NCI-H2081 (cell line): ENCODE data around the gene CAMTA1.

Experiments used
- DNase-seq, 2 experiments: peaks; one replicate each; lab custom pipeline; 2025; lab: John Stamatoyannopoulos, UW

The CAMTA1 gene

DNA sequence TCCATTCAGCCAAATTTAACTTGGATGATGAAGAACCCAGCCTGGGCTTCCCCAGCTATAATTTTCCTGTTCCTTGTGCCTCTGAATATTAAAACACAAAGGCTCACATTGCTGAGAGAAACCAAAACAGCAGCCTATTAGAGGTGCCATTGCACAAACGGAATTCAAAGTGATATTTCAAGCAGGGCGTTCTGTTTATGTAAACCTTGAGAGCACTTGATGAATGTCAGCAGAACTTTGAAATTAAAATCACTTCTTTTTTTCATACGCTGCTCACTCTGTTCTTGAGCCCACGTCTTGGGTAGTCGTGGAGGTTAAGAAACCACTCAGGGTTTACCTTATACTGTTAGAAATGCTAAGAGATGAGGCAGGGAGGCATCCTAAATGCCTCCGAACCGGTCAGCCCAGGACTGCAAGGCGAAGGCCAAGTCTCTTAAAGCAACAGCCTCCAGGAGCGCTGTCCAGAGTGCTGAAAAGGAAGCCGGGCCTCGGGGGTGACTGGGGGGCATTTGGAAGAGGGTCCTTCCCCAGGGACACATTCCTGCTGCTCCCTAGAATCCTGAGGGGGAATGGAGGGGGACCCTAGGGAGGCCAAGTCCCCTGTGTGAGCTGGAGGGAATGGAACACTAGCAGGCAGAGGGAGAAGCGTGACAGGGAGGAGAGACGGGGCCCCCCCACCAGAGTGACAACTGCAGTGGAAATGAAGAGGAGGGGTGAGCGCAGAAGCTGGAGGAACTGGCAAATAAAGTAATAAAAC, 831.0 kb downstream of the CAMTA1 start:
- DNase-seq = no peak

- no peak for DNase-seq
Measured at GRCh38 chr1:7616953-7617352, 831.7 kb downstream of the CAMTA1 start.

DNA sequence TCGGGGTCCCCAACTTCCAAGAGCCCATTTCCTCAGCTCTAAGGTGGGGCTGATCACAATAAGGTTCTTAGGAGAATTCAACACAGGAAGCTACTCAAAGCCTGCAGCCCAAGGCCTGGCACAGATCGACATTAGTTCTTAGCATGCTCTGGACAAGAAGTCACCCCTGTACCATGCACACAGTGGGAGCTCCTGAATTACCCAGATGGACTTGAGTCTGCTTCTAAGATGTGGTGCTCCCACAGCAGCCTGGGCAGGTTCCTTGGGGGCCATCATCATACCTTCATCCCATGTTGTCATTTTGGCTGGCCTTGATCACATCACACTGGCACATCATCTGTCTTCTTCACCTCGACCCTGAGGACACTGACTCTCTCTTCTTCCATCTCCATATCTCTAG, 832.6 kb downstream of the CAMTA1 start:
- no peak for DNase-seq

GRCh38 chr1:7620196-7620595, 834.9 kb downstream of the CAMTA1 start:
- no peak for DNase-seq

DNA sequence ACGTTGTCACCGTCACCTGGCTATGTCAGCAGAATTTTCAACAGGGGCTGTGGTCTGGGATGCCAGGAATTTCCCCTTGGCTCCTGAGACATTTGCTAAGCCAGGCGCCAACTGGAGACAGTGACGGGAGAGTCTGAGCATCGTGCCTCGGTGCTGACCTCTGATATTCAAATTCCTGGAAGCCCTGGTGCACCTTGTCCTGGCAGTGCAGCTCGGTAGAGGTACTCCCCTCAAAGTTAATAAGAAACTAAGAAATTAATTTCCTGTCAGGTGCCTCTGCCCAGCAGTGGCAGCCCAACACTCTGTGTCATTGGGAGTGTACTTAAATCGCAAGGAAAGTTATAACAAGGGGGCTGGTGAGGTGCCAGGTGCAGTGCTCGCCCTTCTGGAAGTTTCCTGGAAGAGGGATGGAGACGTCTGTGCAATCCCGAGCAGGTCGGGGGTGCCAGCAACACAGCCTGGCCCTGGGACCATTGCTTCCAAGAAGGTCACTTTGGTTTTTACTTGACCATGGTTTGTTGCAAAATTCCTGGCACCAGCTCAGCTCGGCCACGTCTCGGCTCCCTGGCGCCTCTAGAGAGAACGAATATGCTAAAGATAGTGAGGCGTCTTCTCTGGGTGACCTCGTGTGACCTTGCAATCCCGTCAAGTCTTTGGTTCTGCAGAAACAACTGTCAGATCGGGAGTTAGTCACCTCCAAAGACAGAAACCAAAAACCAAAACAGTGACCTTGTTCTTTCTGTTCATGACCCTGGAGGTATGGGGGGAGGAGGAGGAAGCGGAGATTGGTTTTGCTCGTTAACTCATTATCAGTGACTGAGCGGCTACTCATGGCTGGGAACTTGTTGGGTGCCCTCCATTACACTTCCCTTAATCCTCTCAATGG, 836.3 kb downstream of the CAMTA1 start:
- no peak for DNase-seq

GRCh38 chr1:7623842-7624241, 838.6 kb downstream of the CAMTA1 start:
- no peak for DNase-seq

DNA sequence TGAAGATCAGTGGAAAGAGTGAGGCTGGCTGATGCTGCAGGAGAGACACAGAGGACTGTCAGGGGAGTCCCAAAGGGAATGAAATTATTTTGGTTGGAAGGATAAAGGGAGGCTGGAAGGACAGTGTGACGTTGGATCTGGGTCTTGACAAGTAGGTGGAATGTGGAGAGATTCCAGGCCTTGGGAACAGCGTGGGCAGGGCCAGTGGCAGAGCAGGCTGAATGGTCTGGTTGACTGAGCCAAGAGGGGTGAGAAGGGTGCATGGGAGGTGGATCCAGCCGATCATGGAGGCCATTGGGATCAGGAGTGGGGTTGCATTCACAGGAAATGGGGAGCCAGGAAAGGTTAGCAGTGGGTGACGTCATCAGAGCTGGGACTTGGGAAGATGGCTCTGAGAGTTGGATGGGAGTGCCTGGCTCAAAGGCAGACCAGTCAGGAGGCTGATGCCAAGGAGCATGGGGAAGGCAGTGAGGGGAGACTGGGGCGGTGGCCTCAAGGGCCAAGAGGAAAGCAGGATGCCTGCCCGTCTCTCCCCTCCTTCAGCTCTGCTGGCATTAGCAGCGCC, 839.6 kb downstream of the CAMTA1 start:
- DNase-seq = no peak

DNA sequence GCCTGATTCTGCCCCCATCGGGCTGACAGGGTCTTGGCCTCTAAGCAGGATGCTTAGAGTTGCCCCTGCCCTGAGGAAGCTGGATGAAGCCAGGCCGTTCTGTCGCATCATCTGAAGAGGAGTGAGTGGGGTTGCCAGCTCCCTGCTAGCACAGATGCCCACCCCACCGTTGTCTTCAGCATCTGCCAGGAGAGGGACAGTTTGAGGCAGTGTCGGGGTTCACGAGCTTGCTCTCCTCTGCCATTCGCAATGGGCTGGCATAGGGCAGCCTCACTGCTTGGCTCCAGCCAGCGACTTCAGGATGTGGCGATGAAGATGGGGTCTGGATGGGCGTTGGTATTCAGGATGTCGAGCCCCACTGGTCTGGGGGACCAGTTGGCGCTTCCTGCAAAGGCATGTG, 840.1 kb downstream of the CAMTA1 start:
- DNase-seq = no peak

DNA sequence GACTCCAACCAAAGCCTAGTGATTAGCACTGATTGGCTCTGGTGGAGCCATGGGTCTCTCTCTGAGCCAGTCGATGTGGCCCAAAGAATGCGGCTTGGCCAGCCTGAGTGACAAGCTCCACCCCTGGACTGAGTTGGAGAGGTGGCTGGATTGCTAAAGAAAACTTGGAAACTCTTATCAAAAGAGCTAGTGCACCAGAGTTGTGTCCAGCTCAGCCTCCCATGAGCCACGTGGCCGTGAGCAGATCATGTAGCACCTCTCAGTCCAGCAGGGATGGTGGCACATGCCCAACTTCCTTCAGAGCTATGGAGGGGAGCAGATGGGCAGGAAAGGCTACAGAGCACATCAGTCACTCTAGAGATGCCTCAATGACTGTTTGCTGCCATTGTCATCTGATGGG, 843.0 kb downstream of the CAMTA1 start:
- DNase-seq = no peak

DNA sequence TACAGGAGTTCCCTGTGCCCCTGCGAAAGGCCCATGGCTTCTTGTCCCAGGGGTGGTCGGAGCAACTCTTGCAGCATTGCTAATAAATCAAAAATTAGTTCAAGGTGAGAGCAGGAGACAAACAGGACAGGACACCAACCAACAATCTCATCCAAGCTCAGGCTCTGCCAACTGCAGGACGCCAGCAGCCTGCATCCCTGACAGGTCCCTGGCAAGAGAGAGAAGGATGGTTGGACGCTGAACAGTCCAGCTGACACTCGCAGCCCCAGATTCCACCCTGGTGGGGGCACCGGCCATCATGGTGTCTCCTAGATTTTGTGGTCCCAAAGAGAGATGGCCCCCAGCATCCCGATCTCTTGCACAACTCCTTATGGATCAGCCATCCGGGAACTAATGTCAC, 843.8 kb downstream of the CAMTA1 start:
- no peak for DNase-seq

- DNase-seq = no peak
Measured at GRCh38 chr1:7629465-7630195, 844.4 kb downstream of the CAMTA1 start.

DNA sequence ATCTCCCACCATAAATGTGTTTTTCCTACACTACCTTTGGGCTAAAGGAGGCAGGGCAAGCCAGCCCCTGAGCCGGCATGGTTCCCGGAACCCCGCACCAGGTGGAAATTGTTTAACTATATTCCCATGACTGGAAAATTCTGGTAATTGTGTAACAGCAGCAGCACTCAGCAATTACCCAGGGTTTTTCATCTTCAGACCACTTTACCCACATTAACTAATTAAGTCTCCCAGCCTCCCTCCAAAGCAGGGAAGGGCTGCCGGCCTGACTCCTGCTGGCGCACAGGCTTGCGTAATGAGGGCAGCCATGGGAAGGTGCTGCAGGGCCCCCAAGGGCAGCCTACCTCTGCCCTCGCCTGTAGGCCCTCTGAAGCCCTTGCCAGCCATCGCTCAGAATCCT, 845.1 kb downstream of the CAMTA1 start:
- peak; percentile 43 to 64 for DNase-seq

GRCh38 chr1:7632176-7632575, 846.9 kb downstream of the CAMTA1 start:
- no peak for DNase-seq

DNA sequence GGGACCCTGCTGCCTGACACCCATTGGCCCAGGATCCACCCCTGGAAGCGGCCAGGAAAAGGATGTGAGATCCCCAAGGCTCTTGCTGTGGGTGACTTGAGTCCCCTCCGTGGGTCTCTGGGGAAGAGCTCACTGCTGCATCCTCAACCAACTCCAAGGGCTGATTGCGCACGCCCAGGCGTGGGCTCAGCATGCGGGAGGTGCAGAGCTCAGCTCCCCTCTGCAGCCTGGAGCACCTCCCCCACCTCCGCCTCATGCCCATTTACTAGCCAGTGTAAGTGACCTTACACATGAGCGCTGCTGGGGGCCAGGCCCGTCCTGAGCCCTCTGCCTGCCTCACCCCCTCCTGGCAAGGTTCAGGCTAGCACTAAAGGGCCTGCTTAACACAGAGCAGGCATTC, 847.4 kb downstream of the CAMTA1 start:
- no peak for DNase-seq

GRCh38 chr1:7633506-7634245, 848.4 kb downstream of the CAMTA1 start:
- no peak for DNase-seq

DNA sequence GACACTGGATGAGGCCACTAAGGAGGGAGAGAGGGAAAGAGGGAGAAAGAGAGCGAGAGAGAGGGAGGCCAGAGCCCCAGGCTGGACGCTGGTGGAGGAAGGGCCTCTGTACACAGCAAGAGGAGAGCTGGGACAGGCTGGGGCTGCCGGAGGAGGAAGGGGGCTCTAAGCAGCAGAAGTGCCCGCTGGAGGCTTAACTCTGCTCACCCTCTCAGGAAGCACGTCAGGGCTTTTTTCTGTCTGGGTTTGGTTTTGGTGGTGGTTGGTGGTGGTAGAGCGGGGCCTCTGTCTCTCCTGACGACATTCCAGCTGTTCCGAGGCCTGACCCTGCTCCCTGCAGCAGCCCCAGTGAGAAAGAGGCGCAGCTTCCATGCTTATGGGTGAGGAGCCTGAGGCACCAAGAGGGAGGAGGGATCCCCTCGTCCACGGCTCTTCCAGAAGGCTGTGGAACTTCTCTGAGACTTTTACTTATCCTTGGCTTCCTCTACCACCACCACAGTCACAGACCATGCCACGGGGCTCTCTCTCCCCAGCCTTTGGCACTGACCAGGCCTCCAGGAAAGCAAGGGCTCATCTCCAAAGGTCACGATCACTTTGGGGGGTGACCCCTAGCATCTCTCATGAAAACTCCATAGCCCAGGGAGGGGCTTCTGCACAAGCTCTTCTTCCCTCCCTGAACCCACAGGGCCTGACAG, 849.4 kb downstream of the CAMTA1 start:
- no peak for DNase-seq

DNA sequence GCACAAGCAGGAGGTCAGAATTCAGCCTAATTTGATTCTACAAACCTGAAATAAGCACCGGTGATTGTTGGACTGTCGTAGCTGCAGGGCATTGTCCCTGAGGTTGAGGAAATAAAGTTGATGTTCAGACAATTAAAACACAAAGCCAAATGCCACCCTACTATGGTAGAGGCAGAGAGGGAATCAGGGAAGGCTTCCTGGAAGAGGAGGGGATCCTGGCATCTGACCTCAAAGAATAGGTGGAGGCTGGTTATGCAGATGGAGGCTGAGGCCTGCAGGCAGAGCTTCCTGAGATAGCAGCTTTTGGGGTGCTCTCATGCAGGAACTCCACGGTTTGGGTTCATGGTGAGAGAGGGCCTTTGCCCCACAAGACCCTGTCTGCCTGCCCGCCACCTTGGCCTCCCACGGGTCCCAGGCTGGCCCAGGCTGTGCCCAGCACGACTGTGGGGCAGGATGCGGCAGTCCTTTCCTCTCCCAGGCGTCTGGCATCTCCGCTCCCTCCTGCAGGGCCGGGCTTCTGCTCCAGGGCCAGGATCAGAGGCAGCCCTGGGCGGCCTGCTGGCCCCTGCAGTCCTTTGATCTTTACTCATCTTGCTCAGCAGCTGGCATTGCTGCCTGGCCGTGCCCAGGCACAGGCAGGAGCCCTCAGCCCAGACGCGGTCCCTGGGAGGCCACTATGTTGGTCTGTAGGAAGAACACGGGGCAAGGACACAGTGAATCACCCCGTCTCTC, 851.7 kb downstream of the CAMTA1 start:
- DNase-seq = no peak

- DNase-seq = no peak
Measured at GRCh38 chr1:7638078-7638477, 852.8 kb downstream of the CAMTA1 start.

DNA sequence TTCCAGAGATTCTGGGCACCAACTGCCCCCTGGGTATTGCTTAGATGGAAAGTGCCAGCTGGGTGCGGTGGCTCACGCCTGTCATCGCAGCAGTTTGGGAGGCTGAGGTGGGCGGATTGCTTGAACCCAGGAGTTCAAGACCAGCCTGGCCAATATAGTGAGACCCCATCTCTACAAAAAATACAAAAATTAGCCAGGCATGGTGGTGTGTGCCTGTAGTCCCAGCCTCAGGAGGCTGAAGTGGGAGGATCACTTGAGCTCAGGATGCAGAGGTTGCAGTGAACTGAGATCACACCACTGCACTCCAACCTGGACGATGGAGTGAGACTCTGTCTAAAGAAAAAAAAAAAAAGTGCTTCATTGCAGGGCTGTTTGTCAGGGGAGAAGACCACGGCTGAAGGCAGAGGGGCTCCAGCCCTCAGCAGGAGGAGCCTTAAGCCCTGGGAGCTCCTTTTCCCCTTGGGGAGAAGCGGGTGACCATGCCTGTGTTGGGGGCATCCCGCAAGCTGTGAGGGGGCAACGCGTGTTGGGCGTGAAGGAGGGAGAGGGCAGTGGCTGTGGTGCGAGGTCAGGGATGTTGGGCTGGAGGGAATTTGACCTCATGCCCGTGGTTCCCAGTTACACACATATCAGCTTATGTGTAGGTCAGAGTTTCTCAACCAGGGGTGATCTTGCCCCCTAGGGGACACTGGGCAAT, 854.3 kb downstream of the CAMTA1 start:
- no peak for DNase-seq

DNA sequence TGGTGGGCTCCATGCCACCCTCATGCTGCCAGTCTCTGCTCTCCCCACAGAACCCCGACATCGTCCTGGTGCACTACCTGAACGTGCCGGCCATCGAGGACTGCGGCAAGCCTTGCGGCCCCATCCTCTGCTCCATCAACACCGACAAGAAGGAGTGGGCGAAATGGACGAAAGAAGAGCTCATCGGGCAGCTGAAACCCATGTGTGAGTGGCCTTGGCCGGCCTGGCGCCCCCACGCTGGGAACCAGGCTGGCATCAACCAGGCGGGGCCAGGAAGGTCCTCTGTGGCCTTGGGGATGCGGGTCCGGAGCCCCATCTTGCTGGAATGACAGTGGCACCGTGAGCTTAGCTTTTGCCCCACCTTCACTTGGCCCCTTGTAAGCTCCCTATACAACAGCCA, 855.1 kb downstream of the CAMTA1 start:
- no peak for DNase-seq
